Measurements from ENCODE around the gene ZNF804B. TPM values are rescaled to one million over a fixed set of nuclear protein-coding genes. Genes with fewer than 3 reads are reported as not detected.
A peak's percentile ranks its signal among the peaks of the same experiment; 100 is the strongest.

Gene ZNF804B
- total RNA-seq, 6 experiments from 2014 or later, result not detected

GRCh38 chr7:88756802-88757201, 2.7 kb upstream of the ZNF804B start:
- intact Hi-C loops (cut with DNase I), result no loop called here
- peaks cover 0 to 26% of the 10 kb centered on the region in 2 donors for H3K27me3 ChIP-seq

GRCh38 chr7:88757371-88757770, 2.1 kb upstream of the ZNF804B start:
- DNase-seq (no peak), ATAC-seq (no peak)
- H3K9me3 ChIP-seq, result no peaks in the 10 kb centered on the region
- intact Hi-C loops (cut with DNase I), result no loop called here
- peaks cover 0 to 15% (median 0%) of the 10 kb centered on the region in 4 donors for H3K4me1 ChIP-seq
- H3K27ac ChIP-seq, result no peak overlapping the region
- WGBS (ENCODE audit: insufficient coverage, low coverage, low lambda C conversion rate, missing lambda C conversion rate), result 45% methylated on average over 2 of the region's 2 CpGs
- peaks cover 0 to 26% of the 10 kb centered on the region in 2 donors for H3K27me3 ChIP-seq
- H3K4me3 ChIP-seq, result no peak overlapping the region
- no peaks in the 10 kb centered on the region for H3K36me3 ChIP-seq
- TF ChIP-seq CTCF (IDR thresholded peaks at IDR 0.05) (no peak), POLR2A (IDR thresholded peaks at IDR 0.05) (no peak)

More at GRCh38 chr7:88756802-88757201, 2.7 kb upstream of the ZNF804B start:
- no peaks in the 10 kb centered on the region for H3K9me3 ChIP-seq
- ATAC-seq (no peak), DNase-seq (no peak)
- peaks cover 0 to 15% (median 0%) of the 10 kb centered on the region in 4 donors for H3K4me1 ChIP-seq
- H3K36me3 ChIP-seq, result no peaks in the 10 kb centered on the region
- TF ChIP-seq POLR2A (IDR thresholded peaks at IDR 0.05) (no peak), CTCF (IDR thresholded peaks at IDR 0.05) (no peak)
- no peak overlapping the region for H3K4me3 ChIP-seq
- 53% methylated on average over 1 of the region's 1 CpG for WGBS (ENCODE audit: insufficient coverage, low coverage, low lambda C conversion rate, missing lambda C conversion rate)
- H3K27ac ChIP-seq, result no peak overlapping the region

GRCh38 chr7:88758381-88759229, 895 bp upstream of the ZNF804B start:
- no peaks in the 10 kb centered on the region for H3K36me3 ChIP-seq
- TF ChIP-seq CTCF (IDR thresholded peaks at IDR 0.05) (no peak), POLR2A (IDR thresholded peaks at IDR 0.05) (no peak)
- peak overlapping the region; percentile 7 to 22 (median 8) for H3K4me3 ChIP-seq
- 2% methylated on average over 30 of the region's 33 CpGs for WGBS (ENCODE audit: insufficient coverage, low coverage, low lambda C conversion rate, missing lambda C conversion rate)
- intact Hi-C loops (cut with DNase I), result no loop called here
- peaks cover 0 to 26% of the 10 kb centered on the region in 2 donors for H3K27me3 ChIP-seq
- no peak overlapping the region for H3K27ac ChIP-seq
- peaks cover 0 to 15% (median 0%) of the 10 kb centered on the region in 4 donors for H3K4me1 ChIP-seq
- ATAC-seq, result peak; percentile 28 to 59 (median 43)
- H3K9me3 ChIP-seq, result no peaks in the 10 kb centered on the region
- peak in 1 of 3 donors; percentile 22 for DNase-seq

- Histone ChIP-seq H3K4me3 (no peak overlapping the region), H3K36me3 (no peaks in the 10 kb centered on the region), H3K4me1 (peaks cover 0 to 15% (median 0%) of the 10 kb centered on the region in 4 donors), H3K27me3 (peaks cover 0 to 26% of the 10 kb centered on the region in 2 donors), H3K27ac (no peak overlapping the region), H3K9me3 (no peaks in the 10 kb centered on the region)
- no peak for TF ChIP-seq CTCF (IDR thresholded peaks at IDR 0.05)
- TF ChIP-seq POLR2A (IDR thresholded peaks at IDR 0.05), result no peak
- intact Hi-C loops (cut with DNase I), result no loop called here
- no peak for DNase-seq
- 8% methylated on average over 6 of the region's 6 CpGs for WGBS (ENCODE audit: insufficient coverage, low coverage, low lambda C conversion rate, missing lambda C conversion rate)
- ATAC-seq, result no peak
Measured at GRCh38 chr7:88760136-88760515, 626 bp downstream of the ZNF804B start.

Measured in right lobe of liver (tissue), 6 donors.